Mucosa of gallbladder (tissue), 1 donor: ENCODE data around the gene KCTD11. TPM values are rescaled to one million over a fixed set of nuclear protein-coding genes. Genes with fewer than 3 reads are reported as not detected.
"Not testable (repeated sequence)": the region's sequence is repeated elsewhere in the genome, so short reads cannot be mapped to it uniquely, and the experiment has no call there.

ENCODE experiments used
- DNase-seq: peaks from one replicate; pipeline ENCODE4 v3.0.0-alpha.2; 2020; ENCODE audit warnings: low spot score
- total RNA-seq: library from RNA; stranded (reverse); gene quantifications from one replicate; pipeline ENCODE4 v1.2.1, GENCODE V29; 2021
- donor health status: DM: no; HTN: no; CAD: no.

Gene KCTD11
- total RNA-seq, 1 donor from 2014 or later = 15.3 TPM

GRCh38 chr17:7343250-7343649 is 8.7 kb upstream of the KCTD11 start:
- DNase-seq = no peak

- DNase-seq = no peak
Observed at GRCh38 chr17:7346761-7347614, 5.0 kb upstream of the KCTD11 start.

- no peak for DNase-seq
Observed at GRCh38 chr17:7347630-7348477, 4.1 kb upstream of the KCTD11 start.

GRCh38 chr17:7348478-7349242 is 3.3 kb upstream of the KCTD11 start:
- DNase-seq = no peak

- no peak for DNase-seq
Observed at GRCh38 chr17:7352503-7352889, 534 bp downstream of the KCTD11 start.

GRCh38 chr17:7352910-7353635 is 1.1 kb downstream of the KCTD11 start:
- DNase-seq = no peak

GRCh38 chr17:7354262-7354843 is 2.4 kb downstream of the KCTD11 start:
- DNase-seq = no peak

GRCh38 chr17:7355053-7355452 is 3.1 kb downstream of the KCTD11 start, which contains the start of gene TMEM95:
Gene TMEM95 (plus strand): TSS chr17:7355156. CDS start chr17:7355205, 49 bp downstream.
- peak; percentile 36 for DNase-seq

- DNase-seq = no peak
Observed at GRCh38 chr17:7355573-7355972, 3.6 kb downstream of the KCTD11 start.

GRCh38 chr17:7356072-7356549 is 4.1 kb downstream of the KCTD11 start:
- peak; percentile 76 for DNase-seq

GRCh38 chr17:7356756-7357155 is 4.8 kb downstream of the KCTD11 start:
- no peak for DNase-seq

- DNase-seq = no peak
Observed at GRCh38 chr17:7357381-7357780, 5.4 kb downstream of the KCTD11 start.

- DNase-seq = no peak
Observed at GRCh38 chr17:7361906-7362305, 9.9 kb downstream of the KCTD11 start.

- DNase-seq = no peak
Observed at GRCh38 chr17:7363311-7363710, 11.3 kb downstream of the KCTD11 start.

- not testable (repeated sequence) for DNase-seq
Observed at GRCh38 chr17:7365963-7366362, 14.0 kb downstream of the KCTD11 start.

GRCh38 chr17:7367083-7367482 is 15.1 kb downstream of the KCTD11 start:
- DNase-seq = no peak

- DNase-seq = no peak
Observed at GRCh38 chr17:7367918-7368598, 16.1 kb downstream of the KCTD11 start.

GRCh38 chr17:7368599-7368994 is 16.6 kb downstream of the KCTD11 start:
- DNase-seq = not testable (repeated sequence)

- no peak for DNase-seq
Observed at GRCh38 chr17:7369825-7370224, 17.9 kb downstream of the KCTD11 start.

GRCh38 chr17:7370853-7371252 is 18.9 kb downstream of the KCTD11 start:
- no peak for DNase-seq
